ENCODE measurements around the gene MAEL. TPM values are rescaled to one million over a fixed set of nuclear protein-coding genes. Genes with fewer than 3 reads are reported as not detected.

Gene MAEL
- not detected in 2 replicates for total RNA-seq

- intact Hi-C loops (cut with micrococcal nuclease): no loop called here
These were observed at the start of gene MAEL for GRCh38 chr1:166988974-166989515. TSS of gene MAEL (plus strand) at chr1:166989280. CDS start at chr1:166989353, 73 bp downstream.

- intact Hi-C loops (cut with micrococcal nuclease): no loop called here
These were observed 49.2 kb upstream of the MAEL start for GRCh38 chr1:166939741-166940375.

GRCh38 chr1:166944186-166944967, 44.7 kb upstream of the MAEL start:
- intact Hi-C loops (cut with micrococcal nuclease): no loop called here

GRCh38 chr1:166947398-166948043, 41.6 kb upstream of the MAEL start:
- intact Hi-C loops (cut with micrococcal nuclease): loop anchor here (2.0 kb wide), 1 partner anchor 27 kb away; the partner anchor contains the start of gene ILDR2

GRCh38 chr1:166948856-166949350, 40.2 kb upstream of the MAEL start:
- intact Hi-C loops (cut with micrococcal nuclease): no loop called here

GRCh38 chr1:166950156-166950555, 38.9 kb upstream of the MAEL start:
- intact Hi-C loops (cut with micrococcal nuclease): no loop called here

- intact Hi-C loops (cut with micrococcal nuclease): no loop called here
These were observed 38.0 kb upstream of the MAEL start for GRCh38 chr1:166951050-166951449.

GRCh38 chr1:166952002-166952746, 36.9 kb upstream of the MAEL start:
- intact Hi-C loops (cut with micrococcal nuclease): no loop called here

- intact Hi-C loops (cut with micrococcal nuclease): no loop called here
These were observed 35.6 kb upstream of the MAEL start for GRCh38 chr1:166953491-166953890.

- intact Hi-C loops (cut with micrococcal nuclease): no loop called here
These were observed 32.8 kb upstream of the MAEL start for GRCh38 chr1:166956057-166956850.

- intact Hi-C loops (cut with micrococcal nuclease): no loop called here
These were observed 32.2 kb upstream of the MAEL start for GRCh38 chr1:166956872-166957271.

- intact Hi-C loops (cut with micrococcal nuclease): no loop called here
These were observed 28.1 kb upstream of the MAEL start for GRCh38 chr1:166960858-166961474.

GRCh38 chr1:166969074-166969677, 19.9 kb upstream of the MAEL start:
- intact Hi-C loops (cut with micrococcal nuclease): loop anchor here (2.0 kb wide), 1 partner anchor 58 kb away; no protein-coding TSS in a partner anchor

GRCh38 chr1:166971252-166971651, 17.8 kb upstream of the MAEL start:
- intact Hi-C loops (cut with micrococcal nuclease): no loop called here

GRCh38 chr1:166972193-166972592, 16.9 kb upstream of the MAEL start:
- intact Hi-C loops (cut with micrococcal nuclease): no loop called here

GRCh38 chr1:166972826-166973225, 16.3 kb upstream of the MAEL start:
- intact Hi-C loops (cut with micrococcal nuclease): no loop called here

- intact Hi-C loops (cut with micrococcal nuclease): loop anchor here (2.0 to 5.0 kb wide), 4 partner anchors 28 to 248 kb away; partner anchors contain the start of gene POU2F1
These were observed 14.3 kb upstream of the MAEL start for GRCh38 chr1:166974647-166975345.

GRCh38 chr1:166975361-166976129, 13.5 kb upstream of the MAEL start, which contains the start of gene ILDR2:
TSS of gene ILDR2 (minus strand) at chr1:166975540. CDS start at chr1:166975268, 272 bp downstream.
- intact Hi-C loops (cut with micrococcal nuclease): loop anchor here (2.0 to 5.0 kb wide), 5 partner anchors 29 to 247 kb away; partner anchors contain the start of genes POU2F1 and TADA1
